Globus pallidus (tissue), 1 donor: ENCODE measurements around the gene ZDHHC12.
"Not testable (repeated sequence)": the region's sequence is repeated elsewhere in the genome, so short reads cannot be mapped to it uniquely, and the experiment has no call there.

ENCODE experiments used
- DNase-seq: peaks from one replicate; pipeline ENCODE4 v3.0.0-alpha.2; 2015; ENCODE audit warnings: low spot score

ZDHHC12 gene

DNA sequence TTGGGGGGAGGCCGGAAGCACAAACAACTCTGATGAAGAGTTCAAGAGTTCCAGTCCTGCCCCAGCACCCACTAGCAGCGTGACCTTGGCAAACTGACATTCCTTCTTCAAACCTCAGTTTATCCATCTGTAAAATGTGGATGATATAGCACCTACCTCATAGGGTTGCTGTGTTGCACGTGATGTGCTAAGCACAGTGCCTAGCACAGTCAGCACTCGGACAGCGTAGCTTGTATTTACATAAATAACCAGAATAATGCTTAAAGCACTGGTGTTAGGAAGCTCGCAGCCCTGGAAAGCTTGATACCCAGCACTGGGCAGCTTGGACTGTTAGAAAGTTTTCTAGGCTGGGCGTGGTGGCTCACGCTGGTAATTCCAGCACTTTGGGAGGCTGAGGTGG is 16.5 kb downstream of the ZDHHC12 start:
- DNase-seq: no peak

DNA sequence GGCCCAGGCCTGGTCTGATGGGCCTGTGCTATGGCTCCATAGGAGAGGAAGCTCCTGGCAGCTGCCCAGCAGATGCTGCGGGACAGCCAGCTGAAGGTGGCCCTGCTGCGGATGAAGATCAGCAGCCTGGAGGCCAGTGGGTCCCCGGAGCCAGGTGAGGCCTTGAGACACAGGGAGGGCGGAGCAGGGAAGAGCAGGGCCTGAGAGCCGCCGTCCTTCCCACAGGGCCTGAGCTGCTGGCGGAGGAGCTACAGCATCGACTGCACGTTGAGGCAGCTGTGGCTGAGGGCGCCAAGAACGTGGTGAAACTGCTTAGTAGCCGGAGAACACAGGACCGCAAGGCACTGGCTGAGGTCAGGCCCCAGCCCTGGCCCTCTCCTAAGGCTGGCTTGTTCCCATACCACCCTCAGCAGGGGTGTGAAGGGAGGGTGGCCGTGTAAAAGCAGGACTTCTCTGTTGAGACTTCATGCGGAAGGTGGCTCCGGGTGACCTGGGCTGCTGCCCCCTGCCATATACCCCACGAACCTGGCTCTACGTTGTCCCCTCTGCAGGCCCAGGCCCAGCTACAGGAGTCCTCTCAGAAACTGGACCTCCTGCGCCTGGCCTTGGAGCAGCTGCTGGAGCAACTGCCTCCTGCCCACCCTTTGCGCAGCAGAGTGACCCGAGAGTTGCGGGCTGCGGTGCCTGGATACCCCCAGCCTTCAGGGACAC is 17.1 kb downstream of the ZDHHC12 start:
- DNase-seq: no peak

DNA sequence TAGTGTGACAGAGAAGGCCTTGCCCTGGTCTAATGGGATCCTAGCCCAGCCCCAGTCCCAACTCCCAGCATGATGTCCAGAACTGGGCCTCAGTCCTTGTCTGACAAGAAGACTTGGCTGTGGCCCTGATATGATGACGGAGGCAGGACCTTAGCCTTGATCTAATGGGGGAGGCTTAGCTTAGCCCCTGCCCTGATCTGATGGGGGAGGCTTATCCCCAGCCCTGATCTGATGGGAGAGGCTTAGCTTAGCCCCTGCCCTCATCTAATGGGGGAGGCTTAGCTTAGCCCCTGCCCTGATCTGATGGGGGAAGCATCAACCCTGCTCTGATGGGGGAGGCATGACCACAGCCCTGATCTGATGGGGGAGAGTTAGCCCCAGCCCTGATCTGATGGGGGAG is 17.9 kb downstream of the ZDHHC12 start:
- DNase-seq: no peak

DNA sequence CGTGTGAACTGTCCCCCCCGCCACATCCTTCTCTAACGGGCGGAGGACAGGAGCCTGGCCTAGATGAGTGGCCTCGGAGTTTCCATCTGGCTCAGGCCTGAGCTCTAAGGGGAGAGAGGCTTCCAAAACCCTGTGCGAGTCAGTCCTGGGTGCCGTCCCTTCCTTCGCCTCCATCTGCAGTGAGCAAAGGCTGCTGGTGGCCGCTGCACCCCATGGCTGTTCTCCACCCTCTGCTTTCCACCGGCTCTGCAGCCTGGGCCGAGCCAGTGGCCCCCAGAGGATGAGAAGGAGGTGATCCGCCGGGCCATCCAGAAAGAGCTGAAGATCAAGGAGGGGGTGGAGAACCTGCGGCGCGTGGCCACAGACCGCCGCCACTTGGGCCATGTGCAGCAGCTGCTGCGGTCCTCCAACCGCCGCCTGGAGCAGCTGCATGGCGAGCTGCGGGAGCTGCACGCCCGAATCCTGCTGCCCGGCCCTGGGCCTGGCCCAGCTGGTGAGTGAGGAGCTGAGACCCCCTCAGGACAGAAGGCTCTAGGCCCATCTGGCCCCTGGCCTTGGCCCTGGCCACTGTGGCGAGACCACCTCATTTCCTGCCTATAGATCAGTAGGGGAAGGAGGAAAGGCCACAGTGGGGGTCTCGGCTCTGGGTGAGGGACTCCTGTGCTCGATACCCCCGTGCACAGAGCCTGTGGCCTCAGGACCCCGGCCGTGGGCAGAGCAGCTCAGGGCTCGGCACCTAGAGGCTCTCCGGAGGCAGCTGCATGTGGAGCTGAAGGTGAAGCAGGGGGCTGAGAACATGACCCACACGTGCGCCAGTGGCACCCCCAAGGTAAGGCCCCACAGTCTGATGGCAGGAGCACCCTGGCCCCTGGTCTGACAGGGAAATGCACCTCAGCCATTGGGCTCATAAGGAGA is 18.6 kb downstream of the ZDHHC12 start:
- no peak for DNase-seq

DNA sequence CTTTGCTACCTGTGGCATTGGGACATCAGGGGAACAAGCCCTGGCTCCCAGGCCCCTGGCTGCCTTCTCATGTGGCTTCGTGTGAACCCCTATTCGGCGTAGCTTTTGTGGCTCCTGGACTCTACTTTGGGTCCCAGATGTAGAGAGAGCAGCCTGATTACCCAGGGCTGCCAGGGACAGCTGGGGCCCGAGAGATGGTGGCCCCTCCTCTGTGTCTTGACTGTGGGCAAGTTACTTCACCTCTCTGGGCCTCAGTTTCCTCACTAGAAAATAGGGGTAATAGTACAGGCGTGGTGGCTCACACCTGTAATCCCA is 19.6 kb downstream of the ZDHHC12 start:
- DNase-seq: no peak

DNA sequence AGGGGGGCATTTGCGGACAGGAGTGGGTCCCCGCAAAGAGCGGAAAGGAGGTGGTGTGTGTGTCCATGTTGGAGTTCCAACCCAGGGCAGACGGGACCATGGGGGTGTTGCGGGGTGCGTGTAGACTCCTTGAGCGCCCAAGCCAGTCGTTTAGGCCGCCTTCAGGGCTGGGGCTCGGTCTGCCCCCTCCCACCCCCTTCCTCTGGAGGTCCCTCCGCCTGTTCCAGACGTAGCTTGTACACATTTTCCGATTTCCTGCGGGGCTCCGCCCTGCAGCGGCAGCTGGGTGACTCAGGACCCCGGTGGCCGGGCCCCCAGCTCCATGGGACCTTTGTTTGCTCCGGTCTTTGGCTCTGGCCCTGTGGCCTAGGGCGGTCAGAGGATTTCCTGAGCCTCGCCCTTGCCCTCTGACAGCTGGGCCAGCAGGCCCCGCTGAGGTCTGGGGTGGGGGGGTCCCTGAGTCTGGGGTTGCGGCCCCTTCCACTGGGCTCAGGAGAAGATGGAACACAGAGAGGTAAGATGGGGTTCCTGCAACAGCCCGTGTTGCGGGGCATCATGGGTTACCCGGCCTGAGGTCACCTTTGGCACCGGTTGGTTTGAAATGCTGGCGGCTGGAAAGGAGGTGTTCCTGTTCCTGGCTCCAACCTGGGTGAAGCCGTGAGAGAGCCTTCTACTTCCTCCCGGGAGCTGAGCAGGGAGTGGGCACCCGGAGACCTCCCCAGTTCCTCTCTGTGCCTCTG is 20.1 kb downstream of the ZDHHC12 start:
- no peak for DNase-seq

DNA sequence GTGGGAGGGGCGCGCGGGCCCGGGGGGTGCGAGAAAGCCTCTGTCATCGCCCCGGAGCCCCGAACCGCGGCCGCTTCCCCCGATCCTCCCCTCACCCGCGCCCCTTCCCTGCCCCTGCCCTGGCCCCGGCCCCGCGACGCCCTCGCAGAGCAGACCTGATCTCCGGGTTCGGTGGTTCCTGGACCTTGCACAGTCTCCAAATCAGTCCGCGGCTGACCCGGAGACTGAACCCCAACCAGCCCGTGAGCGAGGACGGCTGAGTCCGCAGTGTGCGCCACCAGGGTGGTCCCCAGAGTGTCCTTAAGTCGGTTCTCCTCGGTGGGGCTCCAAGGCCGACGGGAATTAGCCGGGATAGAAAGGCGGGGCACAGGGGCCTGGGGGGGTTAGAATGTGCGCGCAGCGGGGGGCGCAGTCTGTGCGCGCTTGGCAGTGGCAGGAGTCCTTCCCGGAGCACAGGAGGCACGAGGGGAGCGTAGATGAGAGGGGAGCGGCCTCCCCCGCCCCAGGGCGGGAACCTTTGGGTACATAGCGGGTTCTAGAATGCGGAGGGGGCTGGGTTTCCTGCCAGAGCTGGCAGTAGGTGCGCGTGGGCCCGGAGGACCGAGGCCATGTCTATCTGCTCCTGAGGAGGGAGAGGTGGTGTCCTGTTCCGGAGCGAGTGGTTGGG is 20.8 kb downstream of the ZDHHC12 start:
- no peak for DNase-seq

DNA sequence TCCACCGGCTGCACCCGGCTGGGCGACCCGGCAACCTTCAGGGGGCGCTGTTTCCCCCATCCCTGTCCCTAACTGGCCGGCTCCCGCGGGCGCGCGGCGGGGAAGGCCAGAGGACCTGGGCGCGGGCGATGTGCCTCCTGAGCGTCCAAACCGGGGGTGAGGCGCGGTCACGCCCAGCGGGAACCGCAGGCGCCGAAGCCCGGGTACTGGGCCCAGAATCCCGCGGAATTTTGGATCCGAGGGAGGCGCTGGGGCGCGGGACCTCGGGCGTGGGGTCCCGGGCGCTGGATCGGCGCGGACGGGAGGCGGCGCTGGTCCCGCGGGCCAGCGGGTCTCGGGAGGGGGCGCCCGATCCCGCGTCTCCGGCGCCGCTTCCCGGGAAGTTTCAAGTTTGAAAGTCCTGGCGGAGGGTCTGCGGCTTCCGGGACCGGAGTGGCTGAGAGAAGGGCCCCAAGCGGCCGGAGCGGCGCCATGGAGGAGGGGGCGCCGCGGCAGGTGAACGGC is 21.4 kb downstream of the ZDHHC12 start, which contains the start of gene PKN3:
Gene PKN3 (plus strand): TSS at position 59 of the 504 bp plus-strand sequence. CDS start 413 bp downstream, at position 472.
- DNase-seq: peak; percentile 69

DNA sequence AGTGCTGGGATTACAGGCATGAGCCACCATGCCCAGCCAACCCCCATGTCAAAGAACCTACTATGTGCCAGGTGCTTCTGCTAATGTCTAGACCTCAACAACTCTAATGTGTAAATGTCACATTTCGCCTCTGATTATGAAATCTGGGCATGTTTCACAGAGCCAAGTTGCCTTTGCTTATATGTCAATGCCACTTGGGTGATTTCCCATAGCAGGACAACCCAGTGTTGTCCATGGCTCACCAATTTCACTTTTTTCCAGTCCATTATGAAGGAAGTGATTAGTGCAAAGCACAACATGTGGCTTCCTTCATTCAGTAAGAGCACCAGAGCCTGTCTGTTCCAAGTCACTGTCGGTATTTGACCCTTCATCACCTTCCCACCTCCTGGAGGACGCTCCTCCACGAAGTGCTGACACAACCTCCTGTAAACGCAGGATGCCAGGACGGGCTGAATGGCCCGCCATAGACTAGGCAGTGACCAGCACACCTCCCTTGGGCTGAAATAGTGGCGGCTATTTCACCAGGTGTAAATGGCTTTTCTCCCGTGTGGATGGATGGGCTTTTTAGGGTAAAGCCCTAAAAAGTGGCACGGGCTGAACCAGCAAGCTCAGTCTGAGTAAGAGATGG is 22.6 kb downstream of the ZDHHC12 start:
- DNase-seq: no peak

DNA sequence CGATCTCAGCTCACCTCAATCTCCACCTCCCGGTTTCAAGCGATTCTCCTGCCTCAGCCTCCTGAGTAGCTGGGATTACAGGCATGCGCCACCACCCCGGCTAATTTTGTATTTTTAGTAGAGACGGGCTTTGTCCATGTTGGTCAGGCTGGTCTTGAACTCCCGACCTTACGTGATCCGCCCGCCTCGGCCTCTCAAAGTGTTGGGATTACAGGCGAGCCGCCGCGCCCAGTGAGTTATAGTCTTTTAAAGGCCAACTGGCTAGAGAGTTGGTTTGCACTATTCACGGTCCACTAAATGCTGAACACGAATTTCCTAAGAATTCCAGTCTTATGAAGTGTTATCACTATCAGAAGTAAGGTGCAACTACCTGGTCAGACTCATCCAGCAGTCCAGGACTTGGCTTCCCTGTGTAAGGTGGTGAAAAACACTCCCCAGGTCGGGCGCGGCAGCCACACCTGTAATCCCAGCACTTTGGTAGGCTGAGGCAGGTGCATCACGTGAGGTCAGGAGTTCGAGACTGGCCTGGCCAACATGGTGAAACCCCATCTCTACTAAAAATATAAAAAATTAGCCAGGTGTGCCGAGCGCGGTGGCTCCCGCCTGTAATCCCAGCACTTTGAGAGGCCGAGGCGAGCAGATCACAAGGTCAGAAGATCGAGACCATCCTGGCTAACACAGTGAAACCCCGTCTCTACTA is 24.7 kb downstream of the ZDHHC12 start:
- DNase-seq: not testable (repeated sequence)

DNA sequence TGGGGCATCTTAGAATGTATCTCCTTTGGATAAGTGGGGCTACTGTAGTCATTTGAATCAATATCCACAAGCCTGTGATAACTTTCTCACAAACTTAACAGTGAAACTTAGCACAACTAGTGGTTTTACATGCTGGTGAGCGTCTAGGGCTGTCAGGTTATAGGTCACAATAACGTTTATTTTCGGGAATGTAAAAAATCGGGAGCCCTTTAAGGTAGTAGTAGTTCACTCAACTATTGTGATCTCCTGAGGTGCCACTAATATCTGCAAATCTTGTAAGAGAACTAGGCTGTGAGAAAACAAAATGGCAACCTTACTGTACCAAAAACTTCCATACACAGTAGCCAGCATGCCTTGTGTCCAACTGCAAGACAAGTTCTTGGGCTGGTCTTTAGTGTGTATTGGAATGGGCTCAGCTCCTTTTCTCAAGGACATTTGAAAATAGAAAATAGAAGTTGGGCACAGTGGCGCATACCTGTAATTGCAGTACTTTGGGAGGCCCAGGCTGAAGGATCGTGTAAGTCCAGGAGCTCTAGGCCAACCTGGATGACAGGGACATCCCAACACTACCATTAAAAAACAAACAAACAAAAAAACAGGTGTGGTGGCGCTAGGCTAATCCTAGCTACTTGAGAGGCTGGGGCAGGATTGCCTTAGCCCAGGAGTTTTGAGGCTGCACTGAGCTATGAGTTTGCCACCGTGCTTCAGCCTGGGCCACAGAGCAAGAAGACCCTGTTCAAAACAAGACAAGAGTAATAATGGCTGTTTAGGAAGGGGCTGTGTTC is 26.8 kb downstream of the ZDHHC12 start:
- DNase-seq: no peak

DNA sequence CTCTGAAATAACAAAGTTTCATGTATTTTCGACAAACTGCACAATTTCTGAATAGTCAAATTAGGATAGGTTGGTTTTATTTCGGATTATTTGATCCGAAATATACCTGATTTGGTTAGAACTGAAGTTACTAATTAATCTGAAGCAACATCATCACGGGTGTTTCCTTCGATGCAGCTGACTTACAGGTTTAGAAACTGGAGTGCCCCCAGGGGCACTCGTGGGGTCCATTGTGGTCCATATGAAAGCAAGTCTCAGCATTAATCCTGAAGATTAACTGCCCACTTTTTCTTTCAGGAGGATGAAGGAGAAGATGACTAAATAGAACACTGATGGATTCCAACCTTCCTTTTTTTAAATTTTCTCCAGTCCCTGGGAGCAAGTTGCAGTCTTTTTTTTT is 29.6 kb downstream of the ZDHHC12 start:
- no peak for DNase-seq

DNA sequence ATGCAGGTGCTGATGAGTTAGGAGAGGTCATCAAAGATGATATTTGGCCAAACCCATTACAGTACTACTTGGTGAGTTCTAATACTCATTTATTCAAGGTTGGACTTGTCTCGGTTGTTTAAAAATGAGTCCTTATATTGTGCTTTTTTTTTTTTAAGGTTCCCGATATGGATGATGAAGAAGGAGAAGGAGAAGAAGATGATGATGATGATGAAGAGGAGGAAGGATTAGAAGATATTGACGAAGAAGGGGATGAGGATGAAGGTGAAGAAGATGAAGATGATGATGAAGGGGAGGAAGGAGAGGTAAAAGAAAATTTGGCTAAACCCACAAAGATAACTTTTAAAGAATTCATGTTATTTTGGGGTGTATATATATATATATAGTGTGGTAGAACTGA is 30.2 kb downstream of the ZDHHC12 start:
- not testable (repeated sequence) for DNase-seq

DNA sequence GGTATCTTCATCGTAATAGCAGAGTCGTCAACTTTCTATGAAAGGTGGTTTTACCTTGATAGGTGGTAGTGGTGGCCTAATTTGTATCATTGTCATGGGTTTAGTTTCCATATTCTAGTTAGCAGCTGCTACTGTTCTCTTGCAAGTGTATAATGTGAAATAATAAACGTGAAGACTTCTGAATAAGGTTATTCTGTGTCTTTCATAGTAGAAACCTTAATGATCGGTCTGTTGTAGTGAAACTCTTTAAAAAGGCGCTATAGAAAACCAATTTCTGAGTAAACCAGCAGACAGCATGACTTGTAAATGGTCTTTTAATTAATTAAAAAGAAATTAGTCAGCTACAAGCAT is 33.3 kb downstream of the ZDHHC12 start:
- DNase-seq: no peak

DNA sequence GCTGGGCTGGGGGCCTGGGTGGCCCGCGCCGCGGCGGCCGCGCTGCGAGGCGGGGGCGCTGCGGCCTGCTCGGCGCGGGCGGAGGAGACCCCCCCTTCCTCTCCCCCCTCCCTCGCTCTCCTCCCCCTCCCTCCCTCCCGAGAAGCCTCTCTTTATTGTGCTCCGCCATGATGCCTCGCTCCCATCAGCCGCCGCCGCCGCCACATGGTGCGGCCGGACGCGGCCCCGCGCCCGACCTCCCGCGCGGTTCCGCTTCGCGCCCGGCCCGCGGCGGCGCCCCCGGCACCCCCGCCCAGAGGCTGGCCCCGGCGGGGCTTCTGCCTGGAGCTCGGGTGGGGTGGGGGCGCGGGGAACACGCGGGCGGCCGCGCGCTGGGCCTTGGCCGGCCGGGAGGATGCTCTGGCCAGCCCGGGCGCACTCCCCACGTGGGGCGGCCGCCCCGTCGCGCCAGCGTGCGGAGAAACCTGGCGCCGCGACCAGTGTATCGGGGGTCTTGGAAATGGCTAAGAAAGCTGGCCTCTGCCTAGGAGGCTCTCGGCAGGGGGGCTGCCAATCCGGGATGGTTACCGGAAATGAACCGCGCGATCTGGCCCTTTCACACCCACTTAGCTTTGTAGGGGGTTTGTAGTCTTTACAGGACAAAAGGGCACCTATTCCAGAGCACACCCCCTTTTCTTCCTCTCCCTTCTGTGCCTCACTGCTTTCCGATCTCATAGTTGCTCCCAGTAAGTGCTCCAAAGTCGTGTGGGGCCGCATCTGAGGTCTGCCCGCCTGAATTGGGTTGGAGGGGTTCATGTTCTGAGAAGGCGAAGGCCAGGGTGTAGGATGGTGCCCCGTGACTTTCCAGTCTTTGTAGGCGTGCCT is 33.9 kb downstream of the ZDHHC12 start:
- peak; percentile 69 for DNase-seq

DNA sequence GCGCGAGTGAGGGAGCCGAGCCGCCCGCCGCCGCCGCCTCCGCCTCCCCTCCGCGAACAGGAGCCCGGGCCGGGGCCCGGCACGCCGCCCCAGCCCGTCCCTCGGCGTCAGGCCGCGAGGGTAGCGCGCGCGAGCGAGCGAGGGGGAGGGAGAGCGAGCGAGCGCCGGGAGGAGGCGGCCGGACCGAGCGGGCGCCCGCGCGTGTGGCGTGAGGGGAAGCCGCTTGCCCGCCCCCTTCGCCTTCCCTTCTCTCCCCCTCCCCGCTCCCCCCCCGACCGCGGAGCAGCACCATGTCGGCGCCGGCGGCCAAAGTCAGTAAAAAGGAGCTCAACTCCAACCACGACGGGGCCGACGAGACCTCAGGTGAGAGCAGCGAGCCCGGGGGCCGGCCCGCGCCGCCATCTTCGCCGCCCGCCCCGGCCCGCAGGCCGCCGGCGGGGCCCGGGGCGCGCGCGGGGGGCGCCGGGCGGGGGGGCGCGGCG is 34.6 kb downstream of the ZDHHC12 start:
- peak; percentile 66 for DNase-seq

DNA sequence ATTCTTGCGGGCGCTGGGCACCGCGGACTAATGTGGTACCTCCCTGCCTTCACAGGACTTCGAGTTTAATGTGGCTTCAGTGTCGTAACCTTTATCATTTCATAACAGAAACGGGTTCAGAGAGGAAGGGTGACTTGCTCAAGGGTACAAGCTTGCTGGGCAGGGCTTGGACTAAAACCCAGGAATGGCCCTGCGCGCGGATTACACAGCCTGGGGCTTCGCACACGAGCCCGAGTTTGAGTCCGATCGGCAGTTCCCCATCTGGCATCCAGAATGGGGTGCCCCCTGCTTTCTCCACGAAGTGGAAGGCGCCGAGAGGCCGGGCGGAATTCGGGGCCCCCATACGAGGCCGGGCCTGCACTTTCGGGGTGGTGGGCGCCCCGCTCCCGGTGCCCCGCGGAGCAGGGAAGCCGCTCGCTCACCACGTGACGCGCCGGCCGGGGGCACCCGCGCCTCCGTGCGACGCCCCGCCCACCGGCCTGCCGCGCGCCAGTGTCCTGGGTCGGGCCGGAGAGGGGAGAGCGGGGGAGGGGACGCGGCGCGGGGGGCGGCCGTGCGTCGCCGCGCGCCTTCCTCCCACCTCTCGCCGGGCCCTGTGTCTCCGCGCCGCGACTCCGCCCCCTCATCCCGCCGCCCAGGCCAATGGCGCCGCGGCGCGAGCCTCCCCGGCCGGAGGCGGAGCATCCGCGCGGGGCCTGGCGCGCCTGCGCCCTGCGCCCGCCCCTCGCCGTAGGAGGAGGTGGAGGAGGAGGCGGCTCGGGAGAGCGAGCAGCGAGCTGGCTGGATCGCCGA is 35.2 kb downstream of the ZDHHC12 start, which contains the start of gene SET:
Gene SET (plus strand): TSS at position 722 of the 792 bp plus-strand sequence. CDS start 361 bp downstream, outside the sequence.
- peak; percentile 94 for DNase-seq

DNA sequence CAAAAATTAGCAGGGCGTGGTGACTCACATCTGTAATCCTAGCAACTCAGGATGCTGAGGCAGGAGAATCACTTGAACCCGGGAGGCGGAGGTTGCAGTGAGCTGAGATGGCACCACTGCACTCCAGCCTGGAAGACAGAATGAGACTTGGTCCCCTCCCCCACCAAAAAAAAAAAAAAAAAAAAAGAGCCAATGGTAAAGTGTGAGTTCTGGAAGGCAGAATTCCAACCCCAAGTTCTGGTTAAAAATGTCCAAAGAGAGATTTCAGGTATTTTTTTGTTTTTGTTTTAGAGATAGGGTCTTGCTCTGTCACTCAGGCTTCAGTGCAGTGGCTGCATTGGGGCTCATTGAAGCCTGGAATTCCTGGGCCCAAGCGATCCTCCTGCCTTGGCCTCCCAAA is 36.5 kb downstream of the ZDHHC12 start:
- no peak for DNase-seq
